ENCODE results near the gene TERT.
"Not testable (repeated sequence)": the region's sequence is repeated elsewhere in the genome, so short reads cannot be mapped to it uniquely, and the experiment has no call there.

TERT gene

GRCh38 chr5:1333986-1334385 is 39.1 kb upstream of the TERT start:
- Histone ChIP-seq H3K4ac (ENCODE audit: low read length) (no peak overlapping the region), H2BK120ac (ENCODE audit: low read depth, low read length) (no peak overlapping the region), H2AFZ (ENCODE audit: low read length) (no peak overlapping the region), H2AK5ac (ENCODE audit: low read depth, low read length) (no peak overlapping the region), H3K14ac (ENCODE audit: low read length) (no peak overlapping the region), H2BK15ac (ENCODE audit: low read length) (no peak overlapping the region), H3K23ac (ENCODE audit: low read depth, low read length, poor library complexity) (no peak overlapping the region), H3K36me3 (replicated peaks in 1 of 2; ENCODE audit: control insufficient read depth in 2 of 2, insufficient read depth in 2 of 2, low read length in 2 of 2) (peaks cover 55 to 90% of the 10 kb centered on the region in 2 donors), H3K4me2 (ENCODE audit: insufficient read depth, low read length, poor library complexity, severe bottlenecking) (no peak overlapping the region), H3K4me3 (ENCODE audit: low read length in 2 of 2) (no peak overlapping the region), H3K9me3 (replicated peaks in 1 of 2; ENCODE audit: control insufficient read depth in 2 of 2, insufficient read depth in 1 of 2, low read depth in 1 of 2, low read length in 2 of 2) (no peaks in the 10 kb centered on the region), H3K9ac (ENCODE audit: low read depth, low read length, poor library complexity) (no peak overlapping the region), H4K91ac (ENCODE audit: low read depth, low read length, poor library complexity) (no peak overlapping the region), H4K8ac (ENCODE audit: low read depth, low read length) (no peak overlapping the region), H2BK5ac (ENCODE audit: low read length) (no peak overlapping the region), H3K27me3 (ENCODE audit: control insufficient read depth in 3 of 3, insufficient read depth in 3 of 3, low read depth in 1 of 3, low read length in 3 of 3) (no peaks in the 10 kb centered on the region), H2BK12ac (ENCODE audit: low read length) (no peak overlapping the region), H3K4me1 (ENCODE audit: control insufficient read depth in 2 of 2, insufficient read depth in 1 of 2, low read depth in 1 of 2, low read length in 2 of 2) (no peaks in the 10 kb centered on the region), H3K18ac (ENCODE audit: low read length) (no peak overlapping the region), H3K79me1 (ENCODE audit: low read depth, low read length) (peaks cover 10% of the 10 kb centered on the region), H3K27ac (replicated peaks; ENCODE audit: low read length) (no peak overlapping the region)
- no CpG with 5 or more reads among the region's 14 CpGs for WGBS, 2 donors (ENCODE audit: extremely low coverage in 2 of 2, insufficient read length in 2 of 2, insufficient replicate concordance in 1 of 2)
- no peak for DNase-seq (ENCODE audit: low spot score)

- peaks cover 11% of the 10 kb centered on the region for H3K79me1 ChIP-seq (ENCODE audit: low read depth, low read length)
- H3K27ac ChIP-seq (replicated peaks; ENCODE audit: low read length); H3K14ac ChIP-seq (ENCODE audit: low read length); H2BK5ac ChIP-seq (ENCODE audit: low read length); H4K8ac ChIP-seq (ENCODE audit: low read depth, low read length); H2AK5ac ChIP-seq (ENCODE audit: low read depth, low read length); H3K4me1 ChIP-seq (ENCODE audit: control insufficient read depth in 2 of 2, insufficient read depth in 1 of 2, low read depth in 1 of 2, low read length in 2 of 2); H3K18ac ChIP-seq (ENCODE audit: low read length); H2BK12ac ChIP-seq (ENCODE audit: low read length); H3K4me2 ChIP-seq (ENCODE audit: insufficient read depth, low read length, poor library complexity, severe bottlenecking); H3K4me3 ChIP-seq (ENCODE audit: low read length in 2 of 2); H2BK120ac ChIP-seq (ENCODE audit: low read depth, low read length); H4K91ac ChIP-seq (ENCODE audit: low read depth, low read length, poor library complexity); H3K23ac ChIP-seq (ENCODE audit: low read depth, low read length, poor library complexity); H3K4ac ChIP-seq (ENCODE audit: low read length); H3K27me3 ChIP-seq (ENCODE audit: control insufficient read depth in 3 of 3, insufficient read depth in 3 of 3, low read depth in 1 of 3, low read length in 3 of 3); DNase-seq (ENCODE audit: low spot score); H3K9ac ChIP-seq (ENCODE audit: low read depth, low read length, poor library complexity); H2BK15ac ChIP-seq (ENCODE audit: low read length); H3K9me3 ChIP-seq (replicated peaks in 1 of 2; ENCODE audit: control insufficient read depth in 2 of 2, insufficient read depth in 1 of 2, low read depth in 1 of 2, low read length in 2 of 2); H2AFZ ChIP-seq (ENCODE audit: low read length): not testable (repeated sequence)
- no CpG with 5 or more reads among the region's 5 CpGs for WGBS, 2 donors (ENCODE audit: extremely low coverage in 2 of 2, insufficient read length in 2 of 2, insufficient replicate concordance in 1 of 2)
- H3K36me3 ChIP-seq (replicated peaks in 1 of 2; ENCODE audit: control insufficient read depth in 2 of 2, insufficient read depth in 2 of 2, low read length in 2 of 2): peaks cover 52 to 84% of the 10 kb centered on the region in 2 donors
These were observed 38.4 kb upstream of the TERT start for GRCh38 chr5:1333286-1333685.

DNA sequence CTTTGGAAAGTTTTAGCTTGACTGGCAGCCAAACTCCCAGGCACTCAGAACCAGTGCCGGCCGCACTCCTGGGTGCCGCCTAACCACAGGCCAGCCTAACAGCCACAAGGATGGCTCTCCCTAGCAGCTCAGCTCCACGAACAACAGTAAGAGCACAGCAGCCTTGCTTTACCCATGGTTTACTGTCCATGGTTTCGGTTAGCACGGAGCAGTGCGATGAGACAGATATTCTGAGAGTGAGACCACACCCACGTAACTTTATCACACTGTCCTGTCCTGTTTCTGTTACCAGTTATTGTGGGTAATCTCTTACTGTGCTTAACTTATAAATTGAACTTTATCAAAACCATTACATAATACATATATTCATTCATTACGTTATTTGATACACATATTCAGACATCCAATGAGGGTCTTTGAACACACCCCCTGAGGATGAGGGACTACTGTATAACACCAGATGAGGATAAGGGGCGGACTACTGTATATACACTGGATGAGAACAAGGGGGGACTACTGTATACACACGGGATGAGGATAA is 37.7 kb upstream of the TERT start:
- Histone ChIP-seq H3K36me3 (replicated peaks in 1 of 2; ENCODE audit: control insufficient read depth in 2 of 2, insufficient read depth in 2 of 2, low read length in 2 of 2) (peaks cover 47 to 77% of the 10 kb centered on the region in 2 donors), H3K4me2 (ENCODE audit: insufficient read depth, low read length, poor library complexity, severe bottlenecking) (no peak overlapping the region), H2BK120ac (ENCODE audit: low read depth, low read length) (no peak overlapping the region), H2BK5ac (ENCODE audit: low read length) (no peak overlapping the region), H3K4me1 (ENCODE audit: control insufficient read depth in 2 of 2, insufficient read depth in 1 of 2, low read depth in 1 of 2, low read length in 2 of 2) (no peaks in the 10 kb centered on the region), H3K27me3 (ENCODE audit: control insufficient read depth in 3 of 3, insufficient read depth in 3 of 3, low read depth in 1 of 3, low read length in 3 of 3) (no peaks in the 10 kb centered on the region), H4K8ac (ENCODE audit: low read depth, low read length) (no peak overlapping the region), H3K27ac (replicated peaks; ENCODE audit: low read length) (no peak overlapping the region), H3K9ac (ENCODE audit: low read depth, low read length, poor library complexity) (no peak overlapping the region), H3K4me3 (ENCODE audit: low read length in 2 of 2) (no peak overlapping the region), H2BK15ac (ENCODE audit: low read length) (no peak overlapping the region), H3K79me1 (ENCODE audit: low read depth, low read length) (peaks cover 11% of the 10 kb centered on the region), H3K18ac (ENCODE audit: low read length) (no peak overlapping the region), H3K9me3 (replicated peaks in 1 of 2; ENCODE audit: control insufficient read depth in 2 of 2, insufficient read depth in 1 of 2, low read depth in 1 of 2, low read length in 2 of 2) (no peaks in the 10 kb centered on the region), H3K4ac (ENCODE audit: low read length) (no peak overlapping the region), H2AFZ (ENCODE audit: low read length) (no peak overlapping the region), H3K14ac (ENCODE audit: low read length) (no peak overlapping the region), H2BK12ac (ENCODE audit: low read length) (no peak overlapping the region), H3K23ac (ENCODE audit: low read depth, low read length, poor library complexity) (no peak overlapping the region), H2AK5ac (ENCODE audit: low read depth, low read length) (no peak overlapping the region), H4K91ac (ENCODE audit: low read depth, low read length, poor library complexity) (no peak overlapping the region)
- no peak for DNase-seq (ENCODE audit: low spot score)
- WGBS, 2 donors (ENCODE audit: extremely low coverage in 2 of 2, insufficient read length in 2 of 2, insufficient replicate concordance in 1 of 2): 100% methylated on average over 1 of the region's 11 CpGs; no CpG with 5 or more reads in 1 of the 2 donors

DNA sequence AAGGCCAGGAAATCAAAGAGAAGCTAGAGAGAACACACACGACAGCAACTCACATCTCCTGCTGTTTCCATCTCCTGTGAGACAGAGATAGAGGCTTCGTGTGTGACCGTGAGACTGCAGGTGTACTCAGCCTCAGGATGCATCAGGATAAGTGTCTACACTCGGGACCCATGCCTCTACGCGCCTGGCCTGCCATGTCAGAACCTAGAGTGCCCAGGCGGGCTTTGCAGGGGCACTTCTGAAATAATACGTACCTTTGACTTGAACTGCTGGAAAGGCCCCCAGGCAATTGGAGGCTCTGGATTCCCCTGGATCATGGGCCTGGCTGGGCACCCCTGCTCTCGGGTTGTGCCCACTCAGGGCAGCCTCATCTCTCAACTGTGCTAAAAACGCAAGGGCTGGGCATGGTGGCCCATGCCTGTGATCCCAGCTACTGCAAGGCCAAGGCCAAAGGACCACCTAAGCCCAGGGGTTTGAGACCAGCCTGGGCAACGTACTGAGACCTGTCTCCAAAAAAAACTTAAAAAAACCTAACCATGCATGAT is 37.1 kb upstream of the TERT start:
- no peak overlapping the region for H2AFZ ChIP-seq (ENCODE audit: low read length)
- no peak overlapping the region for H3K4ac ChIP-seq (ENCODE audit: low read length)
- WGBS, 2 donors (ENCODE audit: extremely low coverage in 2 of 2, insufficient read length in 2 of 2, insufficient replicate concordance in 1 of 2): no CpG with 5 or more reads among the region's 11 CpGs
- no peak overlapping the region for H3K27ac ChIP-seq (replicated peaks; ENCODE audit: low read length)
- no peak overlapping the region for H2BK12ac ChIP-seq (ENCODE audit: low read length)
- no peak overlapping the region for H2BK5ac ChIP-seq (ENCODE audit: low read length)
- H3K18ac ChIP-seq (ENCODE audit: low read length): no peak overlapping the region
- H4K8ac ChIP-seq (ENCODE audit: low read depth, low read length): no peak overlapping the region
- H3K9me3 ChIP-seq (replicated peaks in 1 of 2; ENCODE audit: control insufficient read depth in 2 of 2, insufficient read depth in 1 of 2, low read depth in 1 of 2, low read length in 2 of 2): no peaks in the 10 kb centered on the region
- no peak overlapping the region for H3K9ac ChIP-seq (ENCODE audit: low read depth, low read length, poor library complexity)
- H3K14ac ChIP-seq (ENCODE audit: low read length): no peak overlapping the region
- H3K4me2 ChIP-seq (ENCODE audit: insufficient read depth, low read length, poor library complexity, severe bottlenecking): no peak overlapping the region
- peaks cover 11% of the 10 kb centered on the region for H3K79me1 ChIP-seq (ENCODE audit: low read depth, low read length)
- H2BK15ac ChIP-seq (ENCODE audit: low read length): no peak overlapping the region
- no peaks in the 10 kb centered on the region for H3K27me3 ChIP-seq (ENCODE audit: control insufficient read depth in 3 of 3, insufficient read depth in 3 of 3, low read depth in 1 of 3, low read length in 3 of 3)
- no peak for DNase-seq (ENCODE audit: low spot score)
- H3K36me3 ChIP-seq (replicated peaks in 1 of 2; ENCODE audit: control insufficient read depth in 2 of 2, insufficient read depth in 2 of 2, low read length in 2 of 2): peaks cover 44 to 71% of the 10 kb centered on the region in 2 donors
- H4K91ac ChIP-seq (ENCODE audit: low read depth, low read length, poor library complexity): no peak overlapping the region
- no peak overlapping the region for H3K4me3 ChIP-seq (ENCODE audit: low read length in 2 of 2)
- no peak overlapping the region for H2BK120ac ChIP-seq (ENCODE audit: low read depth, low read length)
- H2AK5ac ChIP-seq (ENCODE audit: low read depth, low read length): no peak overlapping the region
- H3K23ac ChIP-seq (ENCODE audit: low read depth, low read length, poor library complexity): no peak overlapping the region
- H3K4me1 ChIP-seq (ENCODE audit: control insufficient read depth in 2 of 2, insufficient read depth in 1 of 2, low read depth in 1 of 2, low read length in 2 of 2): no peaks in the 10 kb centered on the region
